GM21825 (cell line): Measurements from ENCODE around the gene SNX1.
"Not testable (repeated sequence)": the region's sequence is repeated elsewhere in the genome, so short reads cannot be mapped to it uniquely, and the experiment has no call there.

Experiments
- ATAC-seq: cut with Tn5 transposase; IDR thresholded peaks from one replicate; pipeline ENCODE4 v1.9.1; 2021; ENCODE audit warnings: mild to moderate bottlenecking, moderate library complexity; ENCODE audit not compliant: unreplicated experiment

The SNX1 gene

DNA sequence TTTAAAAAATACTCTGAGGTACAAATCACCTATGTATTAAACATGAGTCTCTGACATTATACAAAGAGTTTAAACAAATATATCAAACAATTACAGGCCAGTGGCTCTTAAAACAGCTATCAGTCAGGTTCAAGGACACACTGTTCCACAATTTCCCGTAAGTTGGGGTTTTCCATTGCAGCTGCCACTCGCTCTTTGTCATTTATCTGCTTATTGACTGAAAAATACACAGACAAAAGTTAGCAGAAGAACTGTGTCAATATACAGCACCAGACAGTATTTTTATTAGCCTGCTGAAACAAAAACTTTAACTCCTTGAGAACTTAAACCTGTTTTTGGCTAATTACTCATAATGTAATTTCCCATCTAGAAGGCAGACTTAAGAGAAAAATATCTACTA lies 23.0 kb upstream of the SNX1 start:
- ATAC-seq: no peak

DNA sequence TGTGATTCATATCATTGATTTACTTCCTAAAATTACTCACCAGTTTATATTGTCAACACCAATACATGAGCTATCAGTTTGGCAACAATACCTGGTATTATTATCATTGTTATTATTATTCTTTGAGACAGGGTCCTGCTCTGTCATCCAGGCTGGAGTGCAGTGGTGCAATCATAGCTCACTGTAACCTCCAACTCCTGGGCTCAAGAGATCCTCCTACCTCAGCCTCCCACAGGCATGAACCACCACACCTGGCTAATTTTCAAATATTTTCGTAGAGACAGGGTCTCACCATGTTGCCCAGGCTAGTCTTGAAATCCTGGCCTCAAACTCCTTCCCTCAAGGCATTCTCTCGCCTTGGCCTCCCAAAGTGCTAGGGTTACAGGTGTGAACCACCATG lies 22.3 kb upstream of the SNX1 start:
- ATAC-seq: not testable (repeated sequence)

DNA sequence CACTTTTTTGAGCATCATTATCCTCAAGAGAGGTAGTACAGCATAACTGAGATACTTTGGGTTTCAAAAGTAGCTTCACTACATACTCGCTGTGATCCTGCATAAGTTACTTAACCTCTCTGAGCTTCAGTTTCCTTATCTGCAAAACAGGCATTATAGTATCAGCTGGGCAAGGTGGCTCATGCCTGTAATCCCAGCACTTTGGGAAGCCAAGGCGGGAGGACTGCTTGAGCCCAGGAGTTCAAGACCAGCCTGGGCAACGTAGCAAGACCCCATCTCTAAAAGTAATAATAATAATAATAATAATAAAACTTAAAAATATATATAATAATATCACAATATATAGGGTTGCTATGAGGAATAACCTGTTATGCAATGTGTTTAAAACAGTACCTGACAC lies 13.0 kb upstream of the SNX1 start:
- no peak for ATAC-seq

DNA sequence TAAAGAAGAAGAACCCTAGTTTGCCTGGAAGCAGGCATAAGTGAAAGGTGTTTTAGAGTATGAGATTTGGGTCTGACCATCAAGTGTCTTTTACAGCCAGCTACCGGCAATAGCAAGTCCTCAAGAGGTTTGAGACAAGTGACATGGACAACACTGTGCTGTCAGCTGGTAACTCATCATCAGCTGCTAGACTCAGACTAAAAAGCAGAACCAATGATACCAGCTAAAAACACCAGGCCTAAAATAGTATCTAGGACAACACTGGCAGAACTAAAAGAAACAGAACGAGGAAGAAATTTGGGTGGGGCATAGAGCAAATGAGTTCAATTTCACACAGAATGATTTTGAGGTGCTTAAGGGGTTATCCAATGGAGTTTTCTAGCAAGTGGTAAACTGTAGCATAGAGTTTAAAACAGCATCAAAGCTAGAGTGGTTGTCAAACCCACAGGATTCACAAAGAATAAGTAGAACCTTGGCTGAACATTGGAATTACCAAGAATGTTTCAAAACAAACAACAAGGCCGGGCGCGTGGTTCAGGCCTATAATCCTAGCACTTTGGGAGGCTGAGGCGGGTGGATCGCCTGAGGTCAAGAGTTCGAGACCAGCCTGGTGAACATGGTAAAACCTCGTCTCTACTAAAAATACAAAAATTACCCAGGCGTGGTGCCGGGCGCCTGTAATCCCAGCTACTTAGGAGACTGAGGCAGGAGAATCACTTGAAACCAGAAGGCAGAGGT lies 6.1 kb upstream of the SNX1 start:
- ATAC-seq: no peak

DNA sequence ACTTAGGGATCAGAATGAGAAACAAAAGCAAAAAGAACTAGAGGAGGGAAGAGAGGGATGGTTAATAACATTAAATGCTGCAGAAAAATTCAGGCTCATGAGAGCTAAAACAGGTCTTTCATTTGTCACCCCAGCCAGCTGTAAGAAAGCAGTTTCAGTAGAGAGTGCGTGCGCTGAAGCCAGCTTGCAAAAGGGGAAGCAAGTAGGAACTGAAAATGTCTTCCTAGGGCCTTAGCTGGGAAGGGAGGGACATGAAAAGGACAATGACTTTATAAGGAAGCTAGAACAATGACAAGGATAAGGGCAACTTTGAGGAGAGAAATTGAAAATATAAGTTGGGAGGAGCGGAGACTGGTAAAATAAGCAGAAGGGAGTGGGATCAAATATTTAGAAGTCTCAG lies 5.3 kb upstream of the SNX1 start:
- no peak for ATAC-seq

DNA sequence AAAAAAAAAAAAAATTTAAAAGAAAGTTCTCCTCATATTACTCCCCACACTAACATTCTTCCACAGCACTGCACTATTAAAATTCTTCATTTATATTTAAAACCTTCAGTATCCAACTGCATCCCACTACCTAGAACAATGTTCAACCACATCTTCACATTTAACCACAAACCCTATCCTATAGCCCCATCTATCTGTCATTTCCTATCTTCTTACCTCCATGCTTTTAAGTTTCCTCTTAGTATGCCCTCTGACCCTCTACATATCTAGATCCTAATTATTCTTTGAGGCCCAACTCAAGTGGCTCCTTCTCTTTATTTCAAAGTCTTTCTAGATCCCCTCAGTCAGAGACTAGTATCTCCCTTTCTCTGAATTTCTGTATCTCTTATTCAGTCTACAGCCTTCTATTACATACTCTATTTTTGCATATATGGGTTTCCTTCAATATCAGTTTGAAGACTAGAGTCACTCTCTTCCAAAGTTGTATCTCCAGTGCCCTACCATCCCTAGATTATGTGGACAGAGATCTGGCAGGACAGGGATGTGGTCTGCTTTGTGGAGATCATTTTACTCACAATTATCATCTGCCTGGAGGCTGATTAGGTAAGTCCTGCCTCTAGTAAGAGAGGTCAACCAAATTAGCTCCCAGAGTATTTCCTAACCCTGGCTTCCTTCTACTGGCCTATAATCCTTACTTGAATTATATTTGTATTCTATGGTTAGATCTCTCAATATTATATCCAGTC lies 3.5 kb upstream of the SNX1 start:
- ATAC-seq: no peak

DNA sequence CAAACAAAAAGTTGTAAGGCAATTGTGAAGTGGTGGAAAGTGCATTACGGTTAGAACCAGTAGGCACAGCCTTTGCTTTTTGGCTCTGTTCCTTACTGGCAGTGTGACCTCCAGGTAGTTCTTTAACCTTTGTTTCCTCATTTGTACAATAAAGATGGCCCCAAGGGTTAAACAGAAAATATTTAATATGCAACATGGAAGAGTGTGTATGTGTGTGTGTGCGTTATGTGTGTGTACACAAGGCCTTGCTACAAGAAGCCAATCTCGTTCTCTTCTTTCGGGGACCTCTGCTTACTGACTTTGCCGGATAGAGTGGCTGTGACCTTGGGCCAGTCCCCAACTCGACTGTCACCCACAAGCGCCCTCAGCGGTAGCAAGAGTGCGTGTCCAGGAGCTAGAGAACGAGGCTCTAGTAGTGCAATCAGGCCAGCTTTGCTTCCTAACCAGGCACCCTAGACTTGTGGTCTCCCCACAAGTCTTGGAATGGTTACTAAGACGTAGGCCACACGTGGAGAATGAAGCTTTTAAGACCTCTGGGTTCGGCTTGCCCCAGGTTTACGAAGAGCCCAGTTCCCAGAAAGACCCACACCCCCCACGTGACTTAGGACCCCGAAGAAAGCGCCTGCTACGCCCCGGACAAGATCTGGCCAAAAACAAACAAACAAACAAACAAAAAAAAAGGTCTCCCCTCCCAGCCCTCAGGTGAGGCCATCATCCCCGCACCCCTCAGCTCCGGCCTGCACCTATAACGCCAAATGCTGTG lies 2.7 kb upstream of the SNX1 start:
- peak; percentile 19 for ATAC-seq

DNA sequence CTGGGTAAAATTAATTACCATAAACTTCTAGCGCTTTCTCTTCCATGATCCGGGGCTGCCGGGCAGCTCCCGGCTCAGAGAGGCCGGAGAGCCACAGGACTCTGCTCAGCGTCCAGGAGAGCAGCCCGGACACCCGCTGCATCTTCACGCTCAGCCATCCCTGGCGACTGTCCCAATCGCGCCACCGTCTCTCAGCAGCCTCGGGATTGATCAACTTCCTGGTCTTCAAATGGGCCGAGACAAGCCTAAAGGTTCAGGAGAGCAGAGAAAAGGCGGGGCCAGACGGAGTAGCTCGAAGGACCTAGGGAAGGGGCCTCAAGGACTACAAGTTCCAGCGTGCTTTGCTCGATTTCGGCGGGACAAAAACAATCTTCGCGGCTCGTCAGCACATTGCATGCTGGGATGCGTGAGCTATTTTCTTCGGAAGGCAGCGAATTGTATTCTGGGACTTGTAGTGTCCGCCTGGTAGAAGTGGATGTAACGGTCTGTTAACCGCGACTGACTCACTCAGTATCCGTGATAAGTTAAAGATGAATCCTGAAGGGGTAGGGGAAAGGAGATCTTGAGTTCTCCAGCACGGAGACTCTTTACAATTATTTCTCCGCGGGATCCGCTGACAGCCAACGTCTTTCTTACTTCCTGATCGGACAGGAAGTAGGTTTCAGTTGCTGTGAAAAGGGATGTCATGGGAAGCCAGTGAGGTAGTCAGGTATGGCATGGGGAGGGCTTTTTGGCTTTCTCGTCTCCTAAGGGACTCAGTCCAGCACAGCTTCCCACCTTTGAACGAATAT lies 2.0 kb upstream of the SNX1 start, which contains the start of gene CIAO2A:
CIAO2A (minus strand) TSS at position 212 of the 791 bp plus-strand sequence; CDS start at position 142, 70 bp downstream.
- ATAC-seq: peak; percentile 54

DNA sequence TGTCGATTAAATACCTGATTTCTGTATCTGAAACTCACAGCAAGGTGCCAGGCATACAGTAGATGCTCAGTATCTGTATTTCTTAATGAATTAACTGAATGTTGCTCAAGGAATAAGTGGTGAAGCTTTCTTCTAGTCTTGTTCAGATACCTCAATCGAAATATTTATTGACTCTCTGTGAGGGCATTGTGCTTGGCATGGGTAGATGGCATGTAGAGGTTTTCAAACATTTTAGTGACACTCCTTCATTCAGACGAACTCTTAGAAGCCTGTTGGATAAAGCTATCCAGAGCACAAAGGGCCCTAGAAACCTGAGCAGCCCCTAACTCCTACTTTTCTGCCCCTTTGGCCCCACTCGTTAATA lies 369 bp upstream of the SNX1 start:
- no peak for ATAC-seq

DNA sequence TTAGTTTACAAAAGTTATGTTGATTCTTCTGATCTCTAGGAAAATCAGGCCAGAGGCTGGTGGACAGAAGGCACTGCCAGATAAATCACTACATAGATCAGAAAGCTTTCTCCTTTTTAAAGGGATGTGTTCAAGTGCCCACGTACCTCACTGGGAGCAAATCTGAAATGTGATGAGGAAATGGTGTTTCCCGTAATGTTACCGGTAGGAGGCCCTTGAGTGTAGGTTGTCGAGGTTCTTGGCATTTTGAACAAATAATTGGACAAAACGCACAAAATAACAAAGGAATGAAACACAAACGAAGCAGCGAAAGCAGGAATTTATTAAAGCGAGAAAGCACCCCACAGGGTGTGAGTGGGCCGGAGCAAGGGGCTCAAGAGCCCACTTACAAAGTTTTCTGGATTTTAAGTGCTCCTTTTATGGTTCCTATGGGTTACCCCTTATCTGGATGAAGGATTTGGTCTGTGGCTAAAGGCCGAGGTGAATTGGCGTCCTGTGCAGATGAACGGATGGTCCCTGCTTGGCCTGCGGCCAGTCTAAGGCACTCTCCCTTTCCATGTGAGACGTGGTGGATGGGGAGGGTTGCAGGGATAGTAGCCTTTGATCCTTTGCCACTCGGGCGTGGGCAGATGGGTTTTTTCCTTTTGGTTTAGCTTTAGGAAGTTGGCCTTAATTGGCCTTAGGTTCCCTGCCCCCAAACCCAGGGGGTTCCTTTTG lies 1.0 kb downstream of the SNX1 start:
- ATAC-seq: no peak

DNA sequence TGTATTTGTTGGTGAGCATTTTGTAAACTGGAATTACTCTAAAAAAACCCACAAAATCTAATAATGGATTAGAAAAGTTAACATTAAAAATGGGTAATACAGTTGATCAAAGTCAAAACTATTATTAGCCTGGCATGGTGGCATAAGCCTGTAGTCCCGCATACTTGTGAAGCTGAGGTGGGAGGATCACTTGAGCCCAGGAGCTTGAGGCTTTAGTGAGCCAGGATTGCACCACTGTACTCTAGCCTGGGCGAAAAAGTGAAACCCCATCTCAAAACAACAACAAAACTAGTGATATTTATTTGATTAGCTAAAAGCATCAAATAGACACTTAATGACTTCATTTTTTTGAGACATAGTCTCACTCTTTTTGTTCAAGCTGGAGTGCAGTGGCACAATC lies 3.6 kb downstream of the SNX1 start:
- no peak for ATAC-seq

DNA sequence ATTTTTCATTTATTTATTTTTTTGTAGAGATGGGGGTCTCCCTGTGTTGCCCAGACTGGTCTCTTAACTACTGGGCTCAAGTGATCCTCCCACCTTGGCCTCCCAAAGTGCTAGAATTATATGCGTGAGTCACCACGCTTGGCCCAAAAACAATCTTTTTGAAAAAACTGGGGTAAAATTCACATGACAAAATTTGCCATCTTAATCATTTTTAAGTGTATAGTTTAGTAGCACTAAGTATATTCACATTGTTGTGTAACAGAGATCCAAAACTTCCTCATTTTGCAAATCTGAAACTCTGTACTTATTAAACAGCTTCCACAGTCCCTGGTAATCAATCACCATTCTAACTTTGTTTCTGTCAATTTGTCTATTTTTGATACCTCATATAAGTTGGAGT lies 5.2 kb downstream of the SNX1 start:
- ATAC-seq: no peak

DNA sequence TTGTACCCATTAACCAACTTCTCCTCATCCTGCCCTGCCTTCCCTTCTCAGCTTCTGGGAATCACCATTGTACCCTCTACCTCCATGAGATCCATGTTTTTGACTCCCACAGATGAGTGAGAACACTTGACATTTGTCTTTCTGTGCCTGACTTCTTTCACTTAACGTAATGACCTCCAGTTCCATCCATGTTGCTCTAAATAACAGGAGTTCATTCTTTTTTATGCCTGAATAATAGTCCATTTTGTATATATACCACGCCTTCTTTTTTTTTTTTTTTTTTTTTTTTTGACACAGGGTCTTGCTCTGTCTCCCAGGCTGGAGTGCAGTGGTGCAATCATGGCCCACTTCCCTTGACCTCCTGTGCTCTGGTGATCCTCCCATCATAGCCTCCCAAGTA lies 6.7 kb downstream of the SNX1 start:
- no peak for ATAC-seq

DNA sequence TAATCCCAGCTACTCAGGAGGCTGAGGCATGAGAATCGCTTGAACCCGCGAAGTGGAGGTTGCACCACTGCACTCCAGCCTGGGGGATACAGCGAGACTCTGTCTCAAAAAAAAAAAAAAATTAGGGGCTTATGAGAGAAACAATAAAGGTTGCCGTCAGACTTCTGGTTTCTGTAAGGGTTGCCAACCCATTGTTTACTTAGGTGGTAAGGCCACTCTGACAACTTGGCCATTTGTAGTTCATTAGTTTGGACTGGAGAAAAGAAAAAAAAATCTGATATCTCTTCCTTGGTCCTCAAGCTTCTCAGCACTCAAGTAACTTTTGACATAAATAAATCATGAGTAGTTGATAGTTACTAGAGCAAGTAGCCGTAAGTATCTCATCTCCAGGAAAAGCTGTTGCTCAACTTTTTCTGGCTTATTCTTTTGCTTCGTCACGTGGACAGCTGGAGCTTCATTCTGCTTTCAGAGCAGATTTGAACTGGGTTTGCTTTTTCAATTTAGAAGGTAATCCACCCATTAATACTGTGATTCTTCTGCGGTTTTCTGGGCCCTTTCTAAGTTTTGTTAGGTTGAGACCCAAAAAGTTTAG lies 9.4 kb downstream of the SNX1 start:
- no peak for ATAC-seq

DNA sequence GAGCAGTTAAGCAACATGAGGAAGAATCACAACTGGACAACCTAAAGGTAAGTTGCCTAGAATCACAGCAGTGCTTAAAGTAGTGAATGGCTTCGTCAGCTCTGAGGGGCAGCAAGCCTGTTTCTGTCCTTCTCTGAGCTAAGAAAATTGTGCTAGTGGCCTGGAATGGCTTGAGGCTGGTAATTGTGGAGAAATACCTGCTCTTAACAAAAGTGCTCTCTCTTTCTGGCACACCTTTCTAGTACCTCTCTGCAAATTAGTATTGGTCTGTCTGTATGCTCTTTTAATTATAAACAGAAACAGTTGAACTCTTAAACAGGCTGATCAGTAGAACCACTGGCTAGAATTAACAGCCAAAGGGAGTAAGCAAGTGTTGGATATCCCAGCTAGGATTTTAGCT lies 11.6 kb downstream of the SNX1 start:
- ATAC-seq: no peak

DNA sequence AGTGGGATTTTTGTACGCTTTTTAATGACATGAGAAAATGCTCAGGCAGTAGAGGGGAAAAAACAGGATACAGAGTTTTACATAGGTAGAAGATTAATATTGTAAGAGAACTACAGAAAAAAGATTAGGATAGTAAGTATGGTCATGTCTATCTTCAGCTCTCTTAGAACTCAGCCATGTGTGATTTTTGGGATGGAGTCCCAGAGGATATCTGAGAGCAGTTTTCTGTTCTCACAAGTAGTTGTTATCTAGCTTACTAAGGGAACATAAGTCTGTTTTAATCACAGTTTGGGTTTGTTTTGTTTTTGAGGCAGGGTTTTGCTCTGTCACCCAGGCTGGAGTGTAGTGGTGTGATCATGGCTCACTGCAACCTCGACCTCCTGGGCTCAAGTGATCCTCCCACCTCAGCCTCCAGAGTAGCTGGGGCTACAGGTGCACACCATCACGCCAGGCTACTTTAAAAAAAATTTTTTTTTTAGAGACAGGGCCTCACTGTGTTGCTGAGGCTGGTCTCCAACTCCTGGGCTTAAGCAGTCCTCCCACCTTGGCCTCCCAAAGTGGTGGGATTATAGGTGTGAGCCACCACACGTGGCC lies 14.4 kb downstream of the SNX1 start:
- not testable (repeated sequence) for ATAC-seq

DNA sequence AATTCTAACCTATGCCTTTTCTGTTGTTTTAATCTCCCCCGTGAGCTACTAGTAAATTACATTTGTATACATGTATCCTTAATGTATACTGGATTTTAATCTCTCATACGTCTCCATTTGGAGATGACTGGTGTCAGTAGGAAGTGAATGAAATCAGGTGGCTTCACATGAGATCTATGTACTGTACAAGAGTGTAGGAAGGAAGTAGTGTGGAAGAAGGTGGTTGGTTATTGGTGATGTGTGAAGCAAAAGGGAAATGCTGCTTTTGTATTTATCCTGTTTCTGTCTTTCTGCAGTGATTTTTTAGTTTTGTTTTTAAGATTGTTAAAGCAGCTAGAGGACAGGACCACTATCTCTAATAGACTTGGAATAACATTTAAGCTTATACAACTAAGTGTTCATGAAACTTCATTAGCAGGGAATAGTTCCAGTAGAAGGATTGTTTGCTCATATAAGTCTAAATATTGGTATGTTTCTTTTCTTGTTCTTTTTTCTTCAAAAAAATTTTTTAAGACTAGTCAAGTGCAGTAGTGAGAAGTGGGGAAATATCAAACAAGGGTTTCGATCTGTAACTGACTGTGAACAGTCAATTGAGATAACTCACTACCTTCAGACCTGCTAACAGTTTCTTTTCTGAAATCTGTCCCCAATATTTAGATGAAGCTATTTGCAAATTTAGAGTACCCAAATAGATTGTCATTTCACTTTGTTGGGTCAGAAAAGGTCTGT lies 15.3 kb downstream of the SNX1 start:
- no peak for ATAC-seq

DNA sequence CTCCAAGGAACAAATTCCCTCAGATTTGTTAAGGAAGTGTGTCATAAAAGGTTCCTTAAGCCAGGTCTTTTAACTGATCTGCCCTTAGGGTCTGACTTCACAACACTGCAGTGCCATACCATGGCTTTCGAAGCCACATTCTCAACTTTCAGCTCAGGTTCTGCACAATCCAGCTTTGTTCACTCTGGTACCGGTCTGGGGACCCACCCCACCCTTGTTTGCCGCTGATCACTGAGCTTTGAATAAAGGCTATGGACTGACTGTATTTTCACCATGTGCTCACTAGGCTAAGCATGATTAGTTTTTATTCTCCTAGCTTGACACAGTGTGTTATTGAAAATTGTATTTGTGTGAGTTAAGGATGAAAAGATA lies 15.9 kb downstream of the SNX1 start:
- ATAC-seq: no peak
